Chondrocyte (in vitro differentiated cells): ENCODE data around the gene AS3MT. TPM values are rescaled to one million over a fixed set of nuclear protein-coding genes. Genes with fewer than 3 reads are reported as not detected.

Experiments
- DNase-seq: peaks from one replicate; pipeline ENCODE4 v3.0.0; 2021; ENCODE audit warnings: mixed read lengths, low spot score
- H3K27ac Mint-ChIP-seq: one replicate; pipeline ENCODE4 v1.8.0; 2021; ENCODE audit warnings: mild to moderate bottlenecking, moderate library complexity, mixed read lengths; ENCODE audit not compliant: unreplicated experiment
- H3K27me3 Mint-ChIP-seq: 2 replicates; pipeline ENCODE4 v1.8.0; 2021; ENCODE audit warnings: low read depth, mixed read lengths
- H3K36me3 Mint-ChIP-seq: 2 replicates; pipeline ENCODE4 v1.8.0; 2021; ENCODE audit warnings: low read depth, mixed read lengths
- H3K4me1 Mint-ChIP-seq: 2 replicates; pipeline ENCODE4 v1.8.0; 2021; ENCODE audit warnings: low read depth, mild to moderate bottlenecking, mixed read lengths
- H3K4me3 Mint-ChIP-seq: one replicate; pipeline ENCODE4 v1.8.0; 2021; ENCODE audit warnings: mild to moderate bottlenecking, moderate library complexity, mixed read lengths; ENCODE audit not compliant: unreplicated experiment
- H3K9me3 Mint-ChIP-seq: 2 replicates; pipeline ENCODE4 v1.8.0; 2021; ENCODE audit warnings: low read depth, mixed read lengths
- CTCF ChIP-seq: fragments of 200-600 bp; sonication (generic); IDR thresholded peaks from 2 replicates; pipeline ENCODE4 v1.5.0; 2021; ENCODE audit warnings: antibody characterized with exemption, mild to moderate bottlenecking, moderate library complexity
- total RNA-seq: library from RNA; stranded (reverse); gene quantifications from 3 replicates; pipeline ENCODE4 v1.2.1, GENCODE V29; 2021

AS3MT gene
- total RNA-seq, 1 donor from 2014 or later = 2.2 TPM

GRCh38 chr10:102917314-102917961, 48.2 kb downstream of the AS3MT start:
- Mint-ChIP-seq H3K36me3 (peaks cover 4% of the 10 kb centered on the region), H3K4me1 (peaks cover 51% of the 10 kb centered on the region), H3K9me3 (no peaks in the 10 kb centered on the region), H3K4me3 (peak overlapping the region; percentile 90), H3K27me3 (no peaks in the 10 kb centered on the region), H3K27ac (peak overlapping the region; percentile 97)
- DNase-seq = peak; percentile 93
- TF ChIP-seq CTCF = peak; percentile 100

- Mint-ChIP-seq H3K27me3 (no peaks in the 10 kb centered on the region), H3K27ac (peak within 1 kb of the TSS; percentile 97), H3K4me3 (peak within 1 kb of the TSS; percentile 90), H3K36me3 (peaks cover 5% of the 10 kb centered on the region), H3K4me1 (peaks cover 58% of the 10 kb centered on the region), H3K9me3 (no peaks in the 10 kb centered on the region)
- no peak for TF ChIP-seq CTCF
- peak; percentile 100 for DNase-seq
Measured at GRCh38 chr10:102917962-102918816, 48.9 kb downstream of the AS3MT start, which contains the start of gene CNNM2. TSS of gene CNNM2 (plus strand) at chr10:102918294. CDS start at chr10:102918481, 187 bp downstream.

GRCh38 chr10:102918817-102919245, 49.6 kb downstream of the AS3MT start:
- Mint-ChIP-seq H3K27ac (no peak overlapping the region), H3K4me1 (peaks cover 65% of the 10 kb centered on the region), H3K4me3 (peak overlapping the region; percentile 90), H3K27me3 (no peaks in the 10 kb centered on the region), H3K9me3 (no peaks in the 10 kb centered on the region), H3K36me3 (peaks cover 5% of the 10 kb centered on the region)
- TF ChIP-seq CTCF = peak; percentile 54
- no peak for DNase-seq

- Mint-ChIP-seq H3K27me3 (no peaks in the 10 kb centered on the region), H3K4me1 (peaks cover 70% of the 10 kb centered on the region), H3K36me3 (peaks cover 5% of the 10 kb centered on the region), H3K9me3 (no peaks in the 10 kb centered on the region), H3K27ac (peak overlapping the region; percentile 67), H3K4me3 (peak overlapping the region; percentile 90)
- peak; percentile 91 for DNase-seq
- no peak for TF ChIP-seq CTCF
Measured at GRCh38 chr10:102919246-102919959, 50.1 kb downstream of the AS3MT start.
